GM23248 (cell line): ENCODE results near the gene TET2. TPM values are rescaled to one million over a fixed set of nuclear protein-coding genes. Genes with fewer than 3 reads are reported as not detected.
A peak's percentile ranks its signal among the peaks of the same experiment; 100 is the strongest.

Source experiments
- DNase-seq: peaks from one replicate; pipeline ENCODE4 v3.0.0-alpha.2; 2015
- H2AFZ ChIP-seq: fragments of 200-600 bp; sonication (generic); 2 replicates; pipeline ENCODE4 v1.6.1; 2016; ENCODE audit warnings: antibody characterized with exemption
- H3F3A ChIP-seq: fragments of 200-600 bp; sonication (generic); 2 replicates; pipeline ENCODE4 v1.6.1; 2016; ENCODE audit warnings: mild to moderate bottlenecking, antibody characterized with exemption, mixed run types; ENCODE audit not compliant: insufficient read depth
- H3K27ac ChIP-seq: fragments of 200-600 bp; sonication (generic); 2 replicates; pipeline ENCODE4 v1.5.1; 2016; ENCODE audit warnings: mild to moderate bottlenecking
- H3K27me3 ChIP-seq: fragments of 200-600 bp; sonication (generic); replicated peaks from 2 replicates; pipeline ENCODE4 v1.6.1; 2016; ENCODE audit warnings: mild to moderate bottlenecking; ENCODE audit not compliant: insufficient read depth
- H3K36me3 ChIP-seq: fragments of 200-600 bp; sonication (generic); 2 replicates; pipeline ENCODE4 v1.6.1; 2016; ENCODE audit warnings: low read depth, mild to moderate bottlenecking
- H3K4me1 ChIP-seq: fragments of 200-600 bp; sonication (generic); 2 replicates; pipeline ENCODE4 v1.6.1; 2016; ENCODE audit warnings: mild to moderate bottlenecking; ENCODE audit not compliant: insufficient read depth
- H3K4me2 ChIP-seq: fragments of 200-600 bp; sonication (generic); one replicate; pipeline ENCODE4 v1.6.1; 2016; ENCODE audit warnings: mild to moderate bottlenecking; ENCODE audit not compliant: unreplicated experiment
- H3K4me3 ChIP-seq: fragments of 200-600 bp; sonication (generic); 2 replicates; pipeline ENCODE4 v1.5.1; 2016; ENCODE audit warnings: mild to moderate bottlenecking
- H3K79me2 ChIP-seq: fragments of 200-600 bp; sonication (generic); 2 replicates; pipeline ENCODE4 v1.6.1; 2016; ENCODE audit warnings: mild to moderate bottlenecking; ENCODE audit not compliant: insufficient read depth
- H3K9ac ChIP-seq: fragments of 200-600 bp; sonication (generic); 2 replicates; pipeline ENCODE4 v1.6.1; 2016; ENCODE audit warnings: mild to moderate bottlenecking
- H3K9me2 ChIP-seq: fragments of 200-600 bp; sonication (generic); 2 replicates; pipeline ENCODE4 v1.6.1; 2016; ENCODE audit warnings: mixed run types, mild to moderate bottlenecking, moderate library complexity; ENCODE audit not compliant: insufficient read depth
- H3K9me3 ChIP-seq: fragments of 200-600 bp; sonication (generic); one replicate; pipeline ENCODE4 v1.6.1; 2017; ENCODE audit warnings: low read depth
- H4K20me1 ChIP-seq: fragments of 200-600 bp; sonication (generic); 2 replicates; pipeline ENCODE4 v1.6.0; 2016; ENCODE audit not compliant: insufficient read depth
- EZH2 ChIP-seq: fragments of 200-600 bp; sonication (generic); IDR thresholded peaks from 2 replicates; pipeline ENCODE4 v1.6.1; 2018; ENCODE audit warnings: antibody characterized with exemption, mild to moderate bottlenecking; ENCODE audit not compliant: insufficient read depth, poor library complexity, severe bottlenecking
- EZH2phosphoT487 ChIP-seq: fragments of 200-600 bp; sonication (generic); IDR thresholded peaks from 2 replicates; pipeline ENCODE4 v1.6.1; 2018; ENCODE audit warnings: antibody characterized with exemption, moderate library complexity, mild to moderate bottlenecking, low read depth; ENCODE audit not compliant: insufficient read depth
- WGBS, 2 experiments: methylation state at CpG; one replicate each; pipeline ENCODE4 v1.1.6; 2015 to 2017; ENCODE audit warnings: low lambda C conversion rate in 2 of 2, low coverage in 1 of 2; ENCODE audit errors: missing lambda C conversion rate in 2 of 2; 5-methylcytosine and 5-hydroxymethylcytosine counted together
- in situ Hi-C: fragments of 300-500 bp; cut with MboI; formaldehyde crosslinking; loops from 2 replicates; pipeline ENCODE4 v1.15.0; 2020
- polyA plus RNA-seq: library from polyadenylated mRNA; unstranded; fragments of >200 nt; fragmentation: Nextera tagmentation; extraction: Ambion mirVana; gene quantifications from 2 replicates; pipeline ENCODE4 v1.2.1, GENCODE V29; 2016
- total RNA-seq: library from RNA; depleted of rRNA; stranded (reverse); fragments of >200 nt; shearing (Covaris generic); gene quantifications from 2 replicates; pipeline ENCODE4 v1.2.3, GENCODE V29; 2014

TET2 gene
- total and polyA plus RNA-seq, 2 experiments from 2014 or later: 5.6 to 5.7 TPM

DNA sequence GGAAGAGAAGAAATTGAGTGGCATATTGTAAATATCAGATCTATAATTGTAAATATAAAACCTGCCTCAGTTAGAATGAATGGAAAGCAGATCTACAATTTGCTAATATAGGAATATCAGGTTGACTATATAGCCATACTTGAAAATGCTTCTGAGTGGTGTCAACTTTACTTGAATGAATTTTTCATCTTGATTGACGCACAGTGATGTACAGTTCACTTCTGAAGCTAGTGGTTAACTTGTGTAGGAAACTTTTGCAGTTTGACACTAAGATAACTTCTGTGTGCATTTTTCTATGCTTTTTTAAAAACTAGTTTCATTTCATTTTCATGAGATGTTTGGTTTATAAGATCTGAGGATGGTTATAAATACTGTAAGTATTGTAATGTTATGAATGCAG is 132.6 kb downstream of the TET2 start:
- no peak overlapping the region for H3K9ac ChIP-seq
- 0 out of 2 replicates have a peak, but pooled peaks cover 5% of the 10 kb centered on the region for H3K36me3 ChIP-seq
- H2AFZ ChIP-seq: no peak overlapping the region
- H3K27me3 ChIP-seq: no peaks in the 10 kb centered on the region
- TF ChIP-seq EZH2: no peak
- TF ChIP-seq EZH2phosphoT487: no peak
- H4K20me1 ChIP-seq: no peaks in the 10 kb centered on the region
- DNase-seq: no peak
- in situ Hi-C loops: no loop called here
- H3F3A ChIP-seq: peaks cover 27% of the 10 kb centered on the region
- H3K4me3 ChIP-seq: no peak overlapping the region
- no peaks in the 10 kb centered on the region for H3K79me2 ChIP-seq
- WGBS, 2 experiments: 97 to 100% methylated on average over 1 of the region's 1 CpG
- no peaks in the 10 kb centered on the region for H3K9me3 ChIP-seq
- peaks cover 18% of the 10 kb centered on the region for H3K4me1 ChIP-seq
- no peak overlapping the region for H3K27ac ChIP-seq
- H3K4me2 ChIP-seq: no peak overlapping the region
- H3K9me2 ChIP-seq: no peaks in the 10 kb centered on the region

GRCh38 chr4:105280338-105281123 is 133.9 kb downstream of the TET2 start:
- 0 to 5% methylated on average over 1 of the region's 1 CpG for WGBS, 2 experiments
- no peak overlapping the region for H3K9ac ChIP-seq
- peak overlapping the region; percentile 67 for H3K27ac ChIP-seq
- H4K20me1 ChIP-seq: no peaks in the 10 kb centered on the region
- peak overlapping the region; percentile 38 for H3K4me2 ChIP-seq
- H3K4me3 ChIP-seq: no peak overlapping the region
- H3K4me1 ChIP-seq: peaks cover 18% of the 10 kb centered on the region
- no peaks in the 10 kb centered on the region for H3K79me2 ChIP-seq
- no peaks in the 10 kb centered on the region for H3K27me3 ChIP-seq
- H3K9me2 ChIP-seq: no peaks in the 10 kb centered on the region
- H3K9me3 ChIP-seq: no peaks in the 10 kb centered on the region
- peak; percentile 94 for DNase-seq
- H3K36me3 ChIP-seq: no peaks in the 10 kb centered on the region
- in situ Hi-C loops: no loop called here
- peaks cover 27% of the 10 kb centered on the region for H3F3A ChIP-seq
- no peak overlapping the region for H2AFZ ChIP-seq
- TF ChIP-seq EZH2phosphoT487 (peak; percentile 70; the same call in 1 of the 2 replicates), EZH2 (no peak)

DNA sequence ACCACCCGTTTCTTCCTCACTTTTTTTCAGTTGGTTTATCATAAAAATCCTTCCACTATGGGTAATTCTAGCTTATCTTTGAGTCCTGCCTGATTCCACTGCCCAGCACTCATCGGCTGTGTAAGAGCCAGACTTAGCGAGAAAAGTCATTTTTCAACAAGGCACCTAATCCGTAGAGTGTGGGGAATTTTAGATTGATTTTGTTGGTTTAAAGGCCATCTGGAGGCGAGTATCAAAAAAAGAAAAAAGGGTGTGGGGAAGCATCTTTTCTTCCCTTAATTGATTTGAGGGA is 134.4 kb downstream of the TET2 start:
- peaks cover 18% of the 10 kb centered on the region for H3K4me1 ChIP-seq
- no peaks in the 10 kb centered on the region for H3K79me2 ChIP-seq
- H3K9me3 ChIP-seq: no peaks in the 10 kb centered on the region
- H3F3A ChIP-seq: peaks cover 27% of the 10 kb centered on the region
- H4K20me1 ChIP-seq: no peaks in the 10 kb centered on the region
- H3K36me3 ChIP-seq: no peaks in the 10 kb centered on the region
- no peaks in the 10 kb centered on the region for H3K9me2 ChIP-seq
- WGBS, 2 experiments: 70 to 73% methylated on average over 5 of the region's 5 CpGs
- H3K27ac ChIP-seq: peak overlapping the region; percentile 67
- H2AFZ ChIP-seq: no peak overlapping the region
- peak overlapping the region; percentile 38 for H3K4me2 ChIP-seq
- H3K4me3 ChIP-seq: no peak overlapping the region
- TF ChIP-seq EZH2phosphoT487 (no peak), EZH2 (no peak)
- H3K27me3 ChIP-seq: no peaks in the 10 kb centered on the region
- in situ Hi-C loops: no loop called here
- no peak overlapping the region for H3K9ac ChIP-seq
- no peak for DNase-seq

DNA sequence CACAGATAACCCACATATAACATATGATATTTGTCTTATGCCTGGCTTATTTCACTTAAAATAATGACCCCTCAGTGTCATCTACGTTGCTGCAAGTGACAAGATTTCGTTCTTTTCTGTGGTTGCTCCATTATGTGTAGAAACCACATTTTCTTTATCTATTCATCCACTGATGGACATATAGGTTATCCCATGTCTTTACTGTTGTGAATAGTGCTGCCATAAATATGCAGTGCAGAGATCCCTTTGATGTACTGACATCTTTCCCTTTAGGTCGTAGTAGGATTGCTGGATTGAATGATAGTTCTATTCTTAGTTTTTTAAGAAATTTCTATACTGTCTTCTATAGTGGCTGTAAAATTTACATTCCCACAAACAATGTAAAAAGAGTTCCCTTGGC is 135.8 kb downstream of the TET2 start:
- Histone ChIP-seq H3K4me3 (no peak overlapping the region), H3K27me3 (no peaks in the 10 kb centered on the region), H3K9me2 (no peaks in the 10 kb centered on the region), H3K79me2 (no peaks in the 10 kb centered on the region), H3K9me3 (no peaks in the 10 kb centered on the region), H3K4me1 (peaks cover 18% of the 10 kb centered on the region), H2AFZ (no peak overlapping the region), H3K4me2 (no peak overlapping the region), H3K36me3 (no peaks in the 10 kb centered on the region), H4K20me1 (no peaks in the 10 kb centered on the region), H3K9ac (no peak overlapping the region), H3K27ac (no peak overlapping the region), H3F3A (peaks cover 27% of the 10 kb centered on the region)
- WGBS, 2 experiments: 86 to 94% methylated on average over 3 of the region's 3 CpGs
- no peak for DNase-seq
- TF ChIP-seq EZH2phosphoT487 (no peak), EZH2 (no peak)
- in situ Hi-C loops: no loop called here
